Measurements from ENCODE around the gene MYO1D.

DNA sequence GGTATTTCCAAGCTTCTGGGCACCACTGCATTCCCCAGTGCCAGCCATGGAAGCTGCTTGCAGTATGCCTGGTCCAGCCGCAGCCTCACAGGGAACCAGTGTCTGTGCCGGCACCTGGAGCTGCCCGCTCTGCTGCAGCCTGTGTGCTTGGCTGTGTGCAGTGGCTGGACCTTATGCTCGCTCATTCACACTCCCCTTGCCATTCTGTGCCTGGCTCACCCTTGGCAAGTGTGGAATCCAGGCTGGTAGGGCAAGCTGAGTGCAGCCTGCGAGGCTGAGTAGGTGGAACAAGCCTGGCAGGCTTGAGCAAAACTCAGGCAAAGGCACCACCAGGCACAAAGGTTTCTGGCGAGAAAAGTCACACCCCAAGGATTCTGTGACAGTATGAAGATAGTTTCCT, 144.0 kb downstream of the MYO1D start:
- TF ChIP-seq, protein P1, sequence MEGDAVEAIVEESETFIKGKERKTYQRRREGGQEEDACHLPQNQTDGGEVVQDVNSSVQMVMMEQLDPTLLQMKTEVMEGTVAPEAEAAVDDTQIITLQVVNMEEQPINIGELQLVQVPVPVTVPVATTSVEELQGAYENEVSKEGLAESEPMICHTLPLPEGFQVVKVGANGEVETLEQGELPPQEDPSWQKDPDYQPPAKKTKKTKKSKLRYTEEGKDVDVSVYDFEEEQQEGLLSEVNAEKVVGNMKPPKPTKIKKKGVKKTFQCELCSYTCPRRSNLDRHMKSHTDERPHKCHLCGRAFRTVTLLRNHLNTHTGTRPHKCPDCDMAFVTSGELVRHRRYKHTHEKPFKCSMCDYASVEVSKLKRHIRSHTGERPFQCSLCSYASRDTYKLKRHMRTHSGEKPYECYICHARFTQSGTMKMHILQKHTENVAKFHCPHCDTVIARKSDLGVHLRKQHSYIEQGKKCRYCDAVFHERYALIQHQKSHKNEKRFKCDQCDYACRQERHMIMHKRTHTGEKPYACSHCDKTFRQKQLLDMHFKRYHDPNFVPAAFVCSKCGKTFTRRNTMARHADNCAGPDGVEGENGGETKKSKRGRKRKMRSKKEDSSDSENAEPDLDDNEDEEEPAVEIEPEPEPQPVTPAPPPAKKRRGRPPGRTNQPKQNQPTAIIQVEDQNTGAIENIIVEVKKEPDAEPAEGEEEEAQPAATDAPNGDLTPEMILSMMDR (IDR thresholded peaks at IDR 0.05; ENCODE audit: low read length) = no peak
- TF ChIP-seq EZH2phosphoT487 (IDR thresholded peaks at IDR 0.05; ENCODE audit: low read length) (no peak), EZH2 (optimal IDR thresholded peaks at IDR 0.05; ENCODE audit: low read depth, low read length) (no peak)

Data from MM.1S (cell line).